Liver (tissue), 3 donors: Measurements from ENCODE around the gene RAB3GAP1.

ENCODE experiments used
- EGR1 ChIP-seq, 2 donors: IDR thresholded peaks; 2 replicates each; pipeline ENCODE4 v1.6.1; 2016 to 2018; ENCODE audit warnings: antibody characterized with exemption in 2 of 2, low read depth in 2 of 2
- FOXA1 ChIP-seq: IDR thresholded peaks from 2 replicates; pipeline ENCODE4 v1.6.1; 2016; ENCODE audit warnings: antibody characterized with exemption
- FOXA2 ChIP-seq: IDR thresholded peaks from 2 replicates; pipeline ENCODE4 v1.6.1; 2016; ENCODE audit warnings: antibody characterized with exemption
- GABPA ChIP-seq, 2 donors: IDR thresholded peaks in 1 of 2; conservative IDR thresholded peaks in 1 of 2; 2 replicates each; pipeline ENCODE4 v1.6.1; 2016; ENCODE audit warnings: antibody characterized with exemption in 2 of 2, mild to moderate bottlenecking in 1 of 2, moderate library complexity in 1 of 2
- RAD21 ChIP-seq, 2 donors: IDR thresholded peaks; 2 replicates each; pipeline ENCODE4 v1.6.1; 2016; ENCODE audit warnings: antibody characterized with exemption in 2 of 2, mild to moderate bottlenecking in 2 of 2
- REST ChIP-seq: IDR thresholded peaks from 2 replicates; pipeline ENCODE4 v1.6.1; 2016; ENCODE audit warnings: antibody characterized with exemption, mild to moderate bottlenecking
- SP1 ChIP-seq: IDR thresholded peaks from 2 replicates; pipeline ENCODE4 v1.6.1; 2018; ENCODE audit warnings: antibody characterized with exemption, mild to moderate bottlenecking
- TAF1 ChIP-seq: conservative IDR thresholded peaks from 2 replicates; pipeline ENCODE4 v1.6.1; 2016; ENCODE audit warnings: antibody characterized with exemption, mild to moderate bottlenecking
- YY1 ChIP-seq: IDR thresholded peaks from 2 replicates; pipeline ENCODE4 v1.6.1; 2016; ENCODE audit warnings: antibody characterized with exemption, mild to moderate bottlenecking
- ZBTB33 ChIP-seq: IDR thresholded peaks from 2 replicates; pipeline ENCODE4 v1.6.1; 2016; ENCODE audit warnings: antibody characterized with exemption
- TF ChIP-seq, protein P1 (sequence below): fragments of 150-350 bp; IDR thresholded peaks from 2 replicates; pipeline ENCODE4 v1.5.1; 2017; ENCODE audit warnings: improper control_type of control experiment, low read depth, low read length; ENCODE audit not compliant: missing input control
- TF ChIP-seq, protein P2 (sequence below): IDR thresholded peaks from 2 replicates; pipeline ENCODE4 v1.6.1; 2016; ENCODE audit warnings: antibody characterized with exemption
- donor health status: healthy.
- donor health status: healthy.

- TF ChIP-seq SP1 (no peak), TAF1 (no peak), EGR1 (IDR thresholded peaks at IDR 0.05; ENCODE audit: low read depth in 2 of 2) (no peak), GABPA (IDR thresholded peaks at IDR 0.05 in 1 of 2, conservative IDR thresholded peaks at IDR 0.05 in 1 of 2) (no peak), ZBTB33 (no peak), YY1 (no peak), REST (no peak), RAD21 (IDR thresholded peaks at IDR 0.05) (no peak), FOXA2 (no peak), FOXA1 (no peak)
- TF ChIP-seq, protein P1, sequence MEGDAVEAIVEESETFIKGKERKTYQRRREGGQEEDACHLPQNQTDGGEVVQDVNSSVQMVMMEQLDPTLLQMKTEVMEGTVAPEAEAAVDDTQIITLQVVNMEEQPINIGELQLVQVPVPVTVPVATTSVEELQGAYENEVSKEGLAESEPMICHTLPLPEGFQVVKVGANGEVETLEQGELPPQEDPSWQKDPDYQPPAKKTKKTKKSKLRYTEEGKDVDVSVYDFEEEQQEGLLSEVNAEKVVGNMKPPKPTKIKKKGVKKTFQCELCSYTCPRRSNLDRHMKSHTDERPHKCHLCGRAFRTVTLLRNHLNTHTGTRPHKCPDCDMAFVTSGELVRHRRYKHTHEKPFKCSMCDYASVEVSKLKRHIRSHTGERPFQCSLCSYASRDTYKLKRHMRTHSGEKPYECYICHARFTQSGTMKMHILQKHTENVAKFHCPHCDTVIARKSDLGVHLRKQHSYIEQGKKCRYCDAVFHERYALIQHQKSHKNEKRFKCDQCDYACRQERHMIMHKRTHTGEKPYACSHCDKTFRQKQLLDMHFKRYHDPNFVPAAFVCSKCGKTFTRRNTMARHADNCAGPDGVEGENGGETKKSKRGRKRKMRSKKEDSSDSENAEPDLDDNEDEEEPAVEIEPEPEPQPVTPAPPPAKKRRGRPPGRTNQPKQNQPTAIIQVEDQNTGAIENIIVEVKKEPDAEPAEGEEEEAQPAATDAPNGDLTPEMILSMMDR, result no peak
- TF ChIP-seq, protein P2, sequence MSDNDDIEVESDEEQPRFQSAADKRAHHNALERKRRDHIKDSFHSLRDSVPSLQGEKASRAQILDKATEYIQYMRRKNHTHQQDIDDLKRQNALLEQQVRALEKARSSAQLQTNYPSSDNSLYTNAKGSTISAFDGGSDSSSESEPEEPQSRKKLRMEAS, result no peak
Observed at GRCh38 chr2:135011633-135012032, 40.5 kb upstream of the RAB3GAP1 start.
